Stimulated activated CD8-positive, alpha-beta memory T cell treated with anti-CD3 and anti-CD28 coated beads, Interleukin-4, amount 100 ng/mL, for 24 hours (primary cell): ENCODE results near the gene SMKR1.
"Not testable (repeated sequence)": the region's sequence is repeated elsewhere in the genome, so short reads cannot be mapped to it uniquely, and the experiment has no call there.

ENCODE experiments used
- DNase-seq: peaks from one replicate; pipeline ENCODE4 v3.0.0-alpha.2; 2020; ENCODE audit warnings: low read depth

The SMKR1 gene

DNA sequence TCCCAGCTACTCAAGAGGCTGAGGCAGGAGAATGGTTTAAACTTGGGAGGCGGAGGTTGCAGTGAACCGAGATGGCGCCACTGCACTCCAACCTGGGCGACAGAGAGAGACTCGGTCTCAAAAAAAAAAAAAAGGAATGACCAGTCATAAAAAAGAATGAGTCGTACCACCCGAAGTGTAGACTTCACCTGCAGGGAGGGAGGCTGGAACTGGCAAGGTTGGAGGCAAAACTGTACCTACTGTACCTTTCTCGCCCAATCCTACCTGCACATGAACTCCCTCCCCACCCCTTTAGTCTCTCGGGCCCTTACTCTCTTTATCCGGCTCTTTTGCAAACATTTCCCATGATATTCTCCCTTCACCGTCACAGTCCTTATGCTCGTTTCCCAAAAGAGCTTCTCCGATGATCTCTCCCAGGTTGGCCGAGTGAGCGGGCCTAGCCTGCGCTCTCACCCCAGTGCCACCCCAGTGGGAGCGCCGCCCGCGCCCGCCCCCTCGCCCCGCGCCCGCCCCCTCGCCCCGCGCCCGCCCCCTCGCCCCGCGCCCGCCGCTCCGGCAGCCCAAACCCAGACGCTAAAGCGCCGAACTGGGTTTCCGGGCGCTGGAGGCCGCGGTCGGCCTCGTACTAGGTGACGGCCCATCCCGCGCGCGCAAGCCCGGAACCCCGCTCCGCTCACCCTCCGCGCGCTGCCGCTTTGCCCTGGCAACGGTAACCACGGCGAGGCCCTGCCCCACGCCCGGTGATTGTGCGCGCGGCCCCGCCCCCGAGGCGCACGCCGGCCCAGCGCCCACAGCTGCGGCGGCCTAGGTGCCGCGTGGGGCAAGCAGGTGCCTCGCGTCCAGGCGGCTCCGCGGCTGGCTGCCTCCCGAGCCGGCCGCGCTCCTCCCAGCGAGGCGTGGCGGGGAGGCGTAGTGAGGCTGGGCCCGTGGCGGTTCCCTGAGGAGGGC is at the start of gene SMKR1:
Gene SMKR1, plus strand, starts transcription at position 772 of the 948 bp plus-strand sequence. CDS start 294 bp downstream, outside the sequence.
- DNase-seq = peak; percentile 87

DNA sequence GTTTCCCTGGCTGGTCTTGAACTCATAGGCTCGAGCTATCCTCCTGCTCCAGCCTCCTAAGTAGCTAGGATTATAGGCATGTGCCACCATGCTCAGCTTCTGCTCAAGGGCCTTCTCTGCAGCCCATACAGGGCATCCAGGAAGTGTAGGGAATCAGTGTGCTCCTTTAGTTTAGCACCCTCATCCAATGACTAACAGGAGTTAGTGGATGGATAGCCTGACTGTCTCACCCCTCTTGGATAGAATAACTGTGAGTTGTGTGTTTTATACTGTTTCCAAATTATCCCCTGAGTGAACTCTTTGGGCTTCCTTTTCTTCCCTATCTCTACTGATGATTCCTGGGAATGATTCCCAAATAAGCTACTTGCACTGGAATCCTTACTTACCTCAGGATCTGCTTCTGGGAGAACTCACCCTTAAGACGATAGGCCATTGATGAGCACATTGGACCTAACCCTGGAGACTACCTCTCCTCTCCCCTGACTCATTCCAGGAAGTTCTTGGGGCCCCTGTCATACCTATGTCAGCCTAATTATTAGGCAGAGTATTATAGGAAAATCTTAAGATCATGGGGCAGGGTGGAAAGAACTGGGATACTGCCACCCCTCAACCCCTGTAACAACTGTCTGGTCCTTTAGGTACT is 49.6 kb upstream of the SMKR1 start:
- DNase-seq = no peak

DNA sequence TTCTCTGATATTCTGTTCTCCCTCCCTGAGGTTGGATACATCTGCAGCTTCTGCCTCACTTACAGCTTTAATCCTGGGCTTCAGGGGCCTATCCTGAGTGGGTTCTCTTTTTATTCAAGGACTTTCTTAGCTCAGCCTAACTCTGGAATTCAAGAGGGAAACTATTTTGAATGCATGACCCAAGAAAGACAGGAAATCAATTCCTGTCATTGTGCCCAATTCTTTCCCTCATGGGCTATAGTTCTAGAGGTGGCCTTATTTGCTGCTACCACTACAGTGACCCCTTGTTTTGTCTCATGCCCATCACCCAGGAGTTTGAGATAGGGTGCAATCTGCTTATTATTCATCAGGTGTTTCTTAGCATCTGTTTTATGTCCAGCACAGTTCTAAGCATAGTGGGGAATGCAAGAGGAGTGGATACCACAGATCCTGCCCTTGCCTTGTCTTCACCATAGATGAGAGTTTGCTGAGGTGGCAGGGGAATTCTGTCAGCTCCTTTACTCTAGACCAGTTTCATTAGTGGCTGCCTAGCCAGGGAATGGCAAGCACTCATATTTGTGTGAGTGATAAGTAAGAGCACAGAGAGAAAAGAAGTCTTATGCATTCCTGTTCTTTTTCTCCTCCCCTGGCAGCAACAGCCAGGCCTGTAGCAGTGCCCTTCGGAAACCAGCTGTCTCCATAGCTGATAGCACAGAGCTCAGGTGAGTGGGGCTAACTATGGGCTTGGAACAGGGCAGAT is 48.7 kb upstream of the SMKR1 start:
- no peak for DNase-seq

DNA sequence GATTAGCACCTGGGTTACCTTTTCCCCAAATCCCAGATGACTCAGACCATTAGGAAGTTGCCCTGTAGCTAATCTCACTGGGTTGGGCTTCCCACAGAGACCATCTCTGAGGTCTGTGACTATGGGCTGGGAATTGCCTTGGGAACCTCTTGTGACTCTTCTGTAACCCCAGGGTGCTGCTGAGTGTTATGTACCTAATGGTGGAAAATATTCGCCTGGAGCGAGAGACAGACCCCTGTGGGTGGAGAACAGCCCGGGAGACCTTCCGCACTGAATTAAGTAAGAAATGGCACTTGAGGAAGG is 48.1 kb upstream of the SMKR1 start:
- no peak for DNase-seq

GRCh38 chr7:129456421-129456820 is 45.9 kb upstream of the SMKR1 start:
- no peak for DNase-seq

GRCh38 chr7:129457101-129457500 is 45.2 kb upstream of the SMKR1 start:
- no peak for DNase-seq

- no peak for DNase-seq
These were observed 44.2 kb upstream of the SMKR1 start for GRCh38 chr7:129458171-129458570.

GRCh38 chr7:129461809-129462208 is 40.5 kb upstream of the SMKR1 start:
- no peak for DNase-seq

GRCh38 chr7:129462420-129462819 is 39.9 kb upstream of the SMKR1 start:
- no peak for DNase-seq

DNA sequence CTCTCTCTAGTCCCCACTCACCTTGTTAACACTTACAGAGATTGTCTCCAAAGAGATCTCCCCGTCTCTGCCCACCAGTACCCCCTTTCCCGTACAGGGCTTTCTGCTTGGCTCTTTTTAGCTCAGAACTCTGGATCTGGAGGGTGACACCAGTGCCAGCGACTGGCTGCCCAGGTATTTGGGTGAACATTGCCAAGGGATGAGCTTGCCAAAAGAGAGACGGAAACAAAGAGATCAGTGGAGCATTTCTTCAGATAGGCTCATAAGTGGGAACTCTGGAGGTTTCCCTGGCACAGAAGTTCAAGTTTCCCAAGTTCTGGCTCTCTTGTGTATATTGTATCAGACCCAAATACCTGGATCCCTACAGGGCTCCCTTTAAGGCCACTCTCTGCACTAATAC is 38.1 kb upstream of the SMKR1 start:
- no peak for DNase-seq

DNA sequence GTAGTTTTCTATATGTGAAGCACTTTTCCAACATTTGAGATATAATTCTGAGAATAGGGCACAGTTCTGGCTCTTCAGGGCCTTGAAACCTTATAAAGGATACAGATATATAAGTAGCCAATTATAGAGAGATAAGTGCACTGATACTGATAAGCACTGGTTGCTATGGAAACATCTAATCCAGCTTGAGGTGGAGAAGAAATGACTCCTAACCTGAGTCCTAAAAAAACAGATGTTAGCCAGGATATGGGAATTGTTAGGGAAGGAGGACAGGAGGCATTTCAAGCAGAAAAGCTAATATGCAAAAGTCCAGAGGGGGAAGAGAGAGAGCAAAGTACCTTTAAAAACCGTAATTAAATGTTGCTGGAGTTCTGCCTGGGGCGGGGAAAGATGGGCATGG is 37.3 kb upstream of the SMKR1 start:
- DNase-seq = no peak

GRCh38 chr7:129466796-129467195 is 35.5 kb upstream of the SMKR1 start:
- DNase-seq = no peak

- DNase-seq = no peak
These were observed 34.2 kb upstream of the SMKR1 start for GRCh38 chr7:129468087-129468486.

DNA sequence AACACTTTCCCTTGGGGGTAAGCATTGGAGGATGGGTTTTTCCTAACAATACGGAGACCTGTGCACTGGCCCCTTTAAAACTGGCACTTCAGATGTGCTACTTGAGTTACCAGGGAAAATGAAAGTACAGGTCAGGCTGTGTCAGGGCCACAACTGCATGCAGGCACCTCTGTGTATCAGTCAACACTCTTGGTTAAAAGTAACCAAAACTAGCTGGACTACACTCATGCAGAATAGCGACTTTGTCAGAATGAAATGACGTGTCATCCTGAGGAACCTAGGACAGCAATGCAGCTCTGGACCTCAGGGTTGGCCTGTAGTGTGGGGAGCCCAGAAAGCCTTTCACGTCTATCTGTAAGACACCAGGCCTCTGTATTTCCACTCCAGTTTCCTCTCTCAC is 33.8 kb upstream of the SMKR1 start:
- no peak for DNase-seq

GRCh38 chr7:129469930-129470329 is 32.4 kb upstream of the SMKR1 start:
- DNase-seq = no peak

DNA sequence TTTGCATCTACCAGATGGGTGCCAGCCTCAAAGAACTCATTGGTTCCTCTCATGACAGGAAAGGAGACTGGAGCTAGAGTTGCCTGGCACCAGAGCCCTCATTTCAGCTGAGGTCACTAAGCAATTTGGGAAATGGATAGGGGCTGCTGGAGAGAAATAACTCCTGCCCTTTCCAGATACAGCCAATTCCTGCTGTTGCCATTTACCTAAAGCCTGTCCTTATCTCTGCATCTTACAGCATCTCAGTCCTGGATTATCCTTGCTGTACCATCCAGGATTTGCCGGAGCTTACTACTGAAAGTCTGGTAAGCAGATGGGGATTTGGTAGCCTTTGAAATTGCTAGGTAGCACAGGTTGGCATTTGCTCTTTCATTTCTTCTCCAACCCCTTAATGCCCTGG is 31.9 kb upstream of the SMKR1 start:
- no peak for DNase-seq

- no peak for DNase-seq
These were observed 30.9 kb upstream of the SMKR1 start for GRCh38 chr7:129471402-129471827.

DNA sequence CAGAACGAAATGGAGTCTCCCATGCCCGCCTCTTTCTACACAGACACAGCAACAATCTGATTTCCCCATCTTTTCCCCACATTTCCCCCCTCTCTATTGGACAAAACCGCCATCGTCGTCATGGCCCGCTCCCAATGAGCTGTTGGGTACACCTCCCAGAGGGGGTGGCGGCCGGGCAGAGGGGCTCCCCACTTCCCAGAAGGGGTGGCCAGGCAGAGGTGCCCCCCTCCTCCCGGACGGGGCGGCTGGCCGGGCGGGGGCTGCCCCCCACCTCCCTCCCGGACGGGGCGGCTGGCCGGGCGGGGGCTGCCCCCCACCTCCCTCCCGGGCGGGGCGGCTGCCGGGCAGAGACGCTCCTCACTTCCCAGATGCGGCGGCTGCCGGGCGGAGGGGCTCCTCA is 26.4 kb upstream of the SMKR1 start:
- DNase-seq = not testable (repeated sequence)

GRCh38 chr7:129476398-129476797 is 25.9 kb upstream of the SMKR1 start:
- DNase-seq = not testable (repeated sequence)

DNA sequence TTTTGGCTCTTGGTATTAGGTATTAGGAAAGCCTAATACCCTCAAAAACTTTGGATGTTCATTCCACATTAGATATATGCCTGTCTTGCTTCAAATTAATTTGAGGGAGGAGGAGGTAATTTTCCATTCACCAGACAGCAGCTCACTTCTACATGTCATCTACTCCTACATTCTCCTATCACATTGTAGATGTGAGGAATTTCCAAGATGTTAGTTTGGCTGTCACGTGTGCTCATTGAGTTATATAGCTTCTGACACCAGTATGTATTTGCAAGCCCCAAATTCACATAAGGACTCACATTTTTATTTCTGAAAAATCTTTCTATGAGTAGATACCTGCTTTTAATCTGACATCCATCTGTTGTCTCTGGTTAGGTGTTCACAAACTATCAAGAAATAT is 22.5 kb upstream of the SMKR1 start:
- DNase-seq = no peak

GRCh38 chr7:129480674-129481363 is 21.5 kb upstream of the SMKR1 start:
- no peak for DNase-seq

- DNase-seq = not testable (repeated sequence)
These were observed 21.0 kb upstream of the SMKR1 start for GRCh38 chr7:129481376-129481775.
